HG02763 (cell line): ENCODE data around the gene SUCLG2.

Experiments
- ATAC-seq: cut with Tn5 transposase; IDR thresholded peaks from one replicate; pipeline ENCODE4 v1.9.1; 2021; ENCODE audit warnings: mild to moderate bottlenecking, moderate library complexity; ENCODE audit not compliant: unreplicated experiment

Gene SUCLG2

DNA sequence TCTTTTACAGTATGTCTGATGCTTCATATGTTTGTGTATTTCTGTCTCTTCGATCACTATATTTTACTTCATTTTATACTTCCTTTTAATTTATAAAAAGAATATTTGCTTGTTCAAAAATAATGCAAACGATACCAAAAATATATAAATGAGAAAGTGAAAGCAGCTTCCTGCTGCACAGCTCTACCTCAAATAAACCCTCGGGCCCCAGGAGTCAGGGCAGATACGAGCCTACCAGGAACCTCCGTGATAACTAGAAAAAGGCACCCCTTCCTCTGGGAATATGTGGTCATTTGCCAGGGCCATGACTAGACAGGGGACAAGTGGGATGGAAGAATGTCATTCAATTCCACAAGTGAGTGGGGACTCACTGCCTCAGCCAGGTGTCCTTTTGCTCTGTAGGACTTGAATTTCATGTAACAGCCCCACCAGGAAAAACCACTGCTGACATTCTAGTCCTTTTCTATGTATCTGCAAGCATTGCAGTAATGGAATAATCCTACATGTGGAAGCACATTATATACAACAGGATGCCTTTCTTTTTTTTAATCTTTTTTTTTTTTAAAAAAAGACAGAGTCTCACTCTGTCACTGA lies 133.3 kb downstream of the SUCLG2 start:
- no peak for ATAC-seq

DNA sequence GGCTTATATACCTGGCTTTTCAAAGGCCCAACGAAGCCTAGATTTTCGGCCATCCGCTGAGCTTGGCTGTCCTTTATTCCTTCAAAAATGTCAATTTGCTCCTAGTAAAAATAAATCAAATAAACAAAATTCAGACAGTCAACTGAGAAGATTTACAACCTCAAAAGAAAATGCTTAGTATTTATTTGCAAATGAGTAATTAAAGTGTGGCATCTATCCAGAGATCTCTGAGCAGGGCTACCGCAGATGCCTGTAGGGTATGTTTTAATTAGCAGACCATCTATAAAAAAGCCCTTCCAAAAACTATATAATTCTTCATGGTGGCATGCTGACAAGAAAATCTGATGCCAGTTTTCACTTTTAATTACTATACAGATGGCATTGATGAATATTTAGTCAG lies 136.2 kb downstream of the SUCLG2 start:
- no peak for ATAC-seq

DNA sequence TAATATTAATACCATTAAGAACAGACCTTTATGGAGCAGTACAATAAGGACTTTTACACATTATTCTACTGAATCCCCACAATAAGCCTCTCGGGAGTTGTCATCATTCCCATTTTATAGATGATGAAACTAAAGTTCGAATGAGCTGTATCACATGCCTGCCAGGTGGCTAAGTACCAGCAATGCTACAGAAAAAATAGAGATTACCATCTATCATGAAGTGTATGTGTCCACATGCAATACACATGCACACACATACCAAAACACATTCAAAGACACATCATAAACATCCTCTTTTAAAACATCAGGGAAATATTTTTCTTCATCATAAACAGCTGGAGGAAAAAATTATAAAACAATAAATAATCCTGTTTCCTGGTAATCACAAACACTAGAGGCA lies 136.6 kb downstream of the SUCLG2 start:
- no peak for ATAC-seq

DNA sequence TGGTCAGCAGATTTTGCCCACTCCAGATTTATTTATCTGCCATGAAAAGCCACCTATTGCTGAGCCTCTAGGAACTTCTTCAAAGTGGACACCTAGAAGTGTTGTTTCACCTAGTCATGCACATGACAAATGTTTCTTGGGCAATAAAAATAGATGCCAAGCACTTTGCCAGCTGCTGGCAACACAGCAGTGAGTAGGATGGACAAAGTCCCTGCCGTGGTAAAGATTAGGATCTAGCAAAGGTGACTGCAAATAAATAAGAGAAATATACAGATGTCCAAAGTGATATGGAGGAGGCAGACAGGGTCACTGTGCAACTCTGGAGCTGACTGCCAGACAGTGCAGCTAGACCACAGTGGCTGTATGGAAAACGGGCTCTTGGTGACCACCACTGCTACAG lies 137.9 kb downstream of the SUCLG2 start:
- no peak for ATAC-seq

DNA sequence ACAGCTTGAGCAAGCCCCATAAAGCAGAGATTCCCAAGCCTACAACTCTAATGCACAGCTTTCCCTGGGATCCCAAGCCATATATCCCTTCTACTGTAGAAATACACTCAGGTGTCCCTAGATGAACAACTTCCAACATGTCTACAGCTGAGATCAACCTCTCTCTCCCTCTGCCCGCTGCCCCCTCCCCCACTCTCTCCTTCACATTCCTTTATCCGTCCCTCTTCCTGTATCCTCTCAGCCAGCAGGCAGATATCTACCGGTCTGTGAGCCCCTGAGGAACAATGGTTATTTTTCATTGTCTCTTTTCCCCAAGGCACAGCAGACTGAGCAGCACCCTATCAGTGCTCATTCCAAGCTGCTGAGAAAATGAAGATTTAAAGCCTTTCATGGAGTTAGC lies 138.6 kb downstream of the SUCLG2 start:
- ATAC-seq, result no peak

DNA sequence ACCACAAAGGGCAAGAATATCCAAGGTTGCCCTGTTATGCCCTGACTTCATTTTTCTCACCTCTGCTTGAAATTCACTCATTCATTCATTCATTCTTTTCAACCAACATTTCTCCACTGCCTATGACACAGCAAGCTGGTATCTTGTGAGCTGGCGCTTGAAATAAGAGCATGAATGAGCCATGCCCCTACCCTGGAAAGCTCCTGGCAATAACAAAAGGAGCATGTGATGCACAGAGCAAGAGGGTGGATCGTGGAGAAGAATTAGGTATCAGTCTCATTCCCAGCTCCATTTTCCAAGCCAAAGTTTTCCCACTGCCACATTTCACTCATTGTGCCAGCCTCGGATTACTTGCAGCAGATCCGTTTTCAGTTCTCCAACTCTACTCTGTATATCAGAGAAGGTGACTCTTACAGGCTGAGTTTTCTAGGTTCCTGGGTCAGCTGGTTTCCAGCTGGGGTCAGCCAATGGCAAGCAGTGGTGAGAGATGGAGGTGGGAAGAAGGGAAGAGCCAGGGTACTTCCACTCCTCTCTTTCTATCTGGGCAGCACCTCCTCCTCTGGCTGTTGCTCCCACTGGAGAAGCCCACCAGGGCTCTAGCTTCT lies 144.8 kb downstream of the SUCLG2 start:
- no peak for ATAC-seq

DNA sequence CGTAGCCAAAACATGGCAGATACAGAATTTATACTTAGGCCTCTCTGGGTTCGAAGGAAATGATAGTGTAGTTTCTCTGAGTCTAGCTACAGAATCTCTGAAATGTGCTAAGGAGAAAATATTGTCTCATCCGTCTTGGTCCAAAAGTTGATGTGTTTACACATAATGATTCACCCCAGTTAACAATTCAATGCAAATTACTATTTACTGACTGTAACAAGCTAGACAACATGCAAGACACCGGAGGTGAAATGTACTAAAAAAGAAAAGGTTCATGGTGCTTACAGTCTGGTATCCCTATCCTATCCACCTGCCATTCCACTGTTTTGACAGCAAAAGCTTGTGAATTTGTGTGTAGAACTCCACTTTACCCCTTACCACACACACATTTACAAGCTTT lies 146.8 kb downstream of the SUCLG2 start:
- ATAC-seq, result no peak

DNA sequence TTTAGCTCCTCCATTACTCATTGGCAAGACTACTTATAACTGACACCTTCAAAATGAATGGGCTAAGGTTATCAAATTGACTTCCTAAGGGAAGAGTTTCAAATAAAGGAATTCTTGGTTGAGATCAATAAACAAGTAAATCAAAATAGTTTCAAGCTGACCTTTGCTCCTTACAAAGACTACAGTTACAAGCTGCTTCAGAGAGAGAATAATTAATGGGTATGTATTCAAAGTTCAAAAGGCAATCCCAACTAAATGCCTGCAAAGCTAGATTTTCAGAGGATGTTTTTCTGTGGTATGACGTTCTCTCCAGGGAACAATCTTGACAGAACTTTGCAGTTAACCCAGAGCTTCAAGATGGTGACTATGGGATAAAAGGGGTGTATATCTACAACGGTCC lies 153.7 kb downstream of the SUCLG2 start:
- ATAC-seq, result no peak

DNA sequence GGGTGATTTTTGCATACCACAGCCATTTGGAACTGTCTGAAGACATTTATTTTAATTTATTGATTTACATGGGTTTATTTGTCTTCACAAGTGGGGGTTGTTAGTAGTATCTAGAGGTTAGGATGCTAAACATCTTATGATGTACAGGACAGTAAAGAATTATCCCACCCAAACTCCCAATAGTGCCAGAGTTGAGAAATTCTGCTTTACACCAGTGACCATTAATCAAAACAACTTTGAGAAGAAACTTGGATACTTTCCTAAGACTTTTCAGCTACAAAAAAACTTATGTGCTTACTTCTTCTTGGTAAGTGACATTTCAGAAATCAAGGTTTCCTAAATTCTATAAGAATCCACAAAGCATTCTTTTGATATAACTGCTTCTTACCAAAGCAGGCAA lies 156.7 kb downstream of the SUCLG2 start:
- no peak for ATAC-seq

DNA sequence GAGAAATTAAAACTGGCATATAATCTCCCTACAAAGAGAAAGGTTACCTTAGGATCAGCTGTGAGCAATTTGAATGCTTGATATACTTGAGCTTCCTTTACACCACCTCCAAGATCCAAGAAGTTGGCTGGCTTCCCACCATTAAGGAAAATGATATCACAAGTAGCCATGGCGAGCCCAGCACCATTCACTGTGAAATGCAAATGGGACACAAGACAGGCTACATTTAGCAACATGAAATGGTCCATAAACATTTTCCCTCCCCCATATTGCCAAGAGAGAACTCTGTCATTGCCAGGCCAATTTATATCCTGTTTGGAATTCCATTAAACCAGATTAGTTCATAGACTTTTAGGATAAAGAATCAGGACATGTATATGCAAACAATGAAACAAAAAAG lies 158.7 kb downstream of the SUCLG2 start:
- ATAC-seq, result no peak

DNA sequence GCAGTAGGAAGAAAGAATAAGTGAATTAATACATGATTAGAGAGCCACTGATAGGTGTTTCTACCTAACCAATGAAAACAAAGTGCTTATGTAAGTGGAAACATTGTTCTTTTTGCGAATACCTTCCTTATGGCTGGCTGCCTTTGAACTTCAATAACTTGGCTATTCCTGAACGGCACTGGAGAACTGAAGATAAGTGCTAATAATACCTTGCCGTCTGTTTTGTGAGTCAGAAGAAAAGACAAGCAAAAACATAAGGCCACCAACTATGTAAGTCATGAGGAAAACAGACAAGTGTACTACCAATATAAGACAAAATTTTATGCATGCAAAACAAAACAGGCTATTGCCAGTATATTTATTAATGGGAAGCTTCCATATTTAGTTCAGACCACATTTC lies 160.6 kb downstream of the SUCLG2 start:
- ATAC-seq, result no peak

DNA sequence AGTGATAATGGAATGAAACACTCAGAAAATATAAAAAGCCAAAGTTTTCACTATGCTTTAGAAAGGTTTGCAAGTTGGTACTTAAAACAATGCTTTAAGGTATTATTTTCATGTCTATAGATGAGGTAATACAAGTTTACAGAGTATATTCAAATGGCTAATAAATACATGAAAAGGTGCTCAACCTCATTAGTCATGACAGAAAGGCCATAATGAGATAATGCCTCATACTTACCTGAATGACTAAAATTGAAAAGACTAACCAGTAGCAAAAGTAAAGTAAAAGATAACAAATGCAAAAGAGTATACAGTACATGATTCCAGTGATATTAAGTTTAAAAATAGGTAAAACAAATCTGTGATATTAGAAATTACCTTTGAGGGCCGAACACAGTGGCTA lies 163.8 kb downstream of the SUCLG2 start:
- no peak for ATAC-seq

DNA sequence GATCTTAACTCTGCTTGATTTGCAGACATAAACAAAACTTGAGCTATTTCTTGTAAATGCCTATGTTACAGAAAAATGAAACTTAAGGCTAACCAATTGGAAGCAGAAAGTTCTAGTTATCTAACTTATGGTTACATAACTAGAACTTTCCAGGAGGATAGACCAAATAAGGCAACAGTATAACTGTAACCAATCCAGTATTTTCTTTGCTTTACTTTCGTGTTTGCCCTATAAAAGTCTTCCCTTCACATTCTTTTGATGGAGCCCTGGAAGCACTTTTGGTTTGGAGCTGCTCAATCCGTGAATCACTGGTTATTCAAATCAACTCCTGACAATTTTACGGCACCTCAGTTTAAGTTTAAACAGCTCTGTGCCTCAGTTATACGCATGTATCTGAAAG lies 164.6 kb downstream of the SUCLG2 start:
- no peak for ATAC-seq

DNA sequence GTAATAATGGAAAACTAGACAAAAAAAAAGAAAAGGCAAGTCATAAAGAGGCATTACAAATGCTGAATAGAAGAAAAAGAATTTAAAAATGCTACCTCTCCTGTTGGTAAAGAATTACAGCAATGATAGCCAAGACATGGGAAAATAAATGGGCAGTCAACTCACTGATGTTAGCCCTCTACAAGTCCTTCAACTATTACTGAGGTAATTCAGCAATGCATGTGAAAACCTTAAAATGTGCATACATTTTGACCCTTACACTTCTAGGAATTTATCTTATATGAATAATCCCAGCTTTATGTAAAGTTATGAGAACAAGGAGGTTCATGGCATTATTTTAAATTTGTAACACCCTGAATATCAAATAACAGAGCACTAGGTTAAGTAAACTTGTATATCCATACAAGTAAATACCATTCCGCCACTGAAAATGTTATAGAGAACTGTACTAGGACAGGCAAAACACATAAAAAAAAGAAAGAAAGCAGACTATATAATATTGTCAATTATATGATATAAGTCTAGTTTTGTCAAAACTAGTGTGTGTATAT lies 166.8 kb downstream of the SUCLG2 start:
- ATAC-seq, result no peak

DNA sequence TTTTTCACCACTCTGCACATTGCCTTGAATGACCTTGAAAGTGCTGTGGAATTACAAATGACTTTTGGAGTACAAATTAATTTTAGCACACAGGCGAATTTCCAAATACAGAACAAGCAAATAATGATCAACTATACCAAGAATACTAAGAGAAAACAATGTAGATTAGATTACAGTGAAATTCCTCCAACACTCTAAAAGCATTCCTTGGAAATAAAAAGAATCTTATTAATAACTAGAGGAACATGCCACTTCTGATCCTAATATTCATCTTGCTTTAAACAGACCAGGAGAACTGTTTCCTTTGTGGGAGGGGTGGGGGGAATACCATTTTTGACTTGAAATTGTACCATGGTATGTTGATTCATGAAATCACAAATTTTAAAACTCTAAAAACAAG lies 167.5 kb downstream of the SUCLG2 start:
- ATAC-seq, result no peak

DNA sequence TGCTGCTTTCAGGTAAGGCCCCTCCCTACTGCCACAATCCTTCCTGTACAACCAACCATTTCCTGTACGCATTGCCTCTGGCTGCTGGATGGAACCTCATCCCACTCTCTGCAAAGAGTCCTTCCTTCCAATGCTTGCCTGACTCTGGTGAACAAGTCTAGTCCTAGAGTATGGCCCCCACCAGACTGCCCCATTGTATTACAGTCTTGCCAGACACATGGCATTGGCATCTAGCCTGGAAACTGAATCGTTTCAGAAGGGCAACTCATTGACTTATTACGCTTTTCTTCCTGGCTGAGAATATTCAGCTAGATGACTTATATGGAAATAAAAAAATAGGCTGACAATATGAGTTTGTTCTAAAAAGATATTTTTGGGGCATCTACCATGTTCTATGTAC lies 170.3 kb downstream of the SUCLG2 start:
- no peak for ATAC-seq

DNA sequence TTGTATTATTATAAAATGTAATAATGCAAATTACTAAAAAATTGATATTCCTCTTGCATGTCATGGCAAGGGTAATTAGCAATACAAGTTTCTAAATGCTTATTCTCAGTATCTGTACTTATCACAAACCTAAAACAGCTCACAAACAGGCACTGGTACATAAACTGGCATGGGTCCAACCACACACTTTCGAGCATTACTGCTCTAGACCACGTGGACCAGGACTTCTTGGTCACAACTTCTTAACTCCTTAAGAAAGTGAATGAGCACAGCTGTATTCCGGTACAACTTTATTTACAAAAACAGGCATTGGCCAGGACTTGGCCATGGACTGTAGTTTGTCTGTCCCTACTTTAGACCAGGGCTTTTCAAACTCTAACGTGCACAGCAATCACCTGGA lies 173.3 kb downstream of the SUCLG2 start:
- no peak for ATAC-seq

DNA sequence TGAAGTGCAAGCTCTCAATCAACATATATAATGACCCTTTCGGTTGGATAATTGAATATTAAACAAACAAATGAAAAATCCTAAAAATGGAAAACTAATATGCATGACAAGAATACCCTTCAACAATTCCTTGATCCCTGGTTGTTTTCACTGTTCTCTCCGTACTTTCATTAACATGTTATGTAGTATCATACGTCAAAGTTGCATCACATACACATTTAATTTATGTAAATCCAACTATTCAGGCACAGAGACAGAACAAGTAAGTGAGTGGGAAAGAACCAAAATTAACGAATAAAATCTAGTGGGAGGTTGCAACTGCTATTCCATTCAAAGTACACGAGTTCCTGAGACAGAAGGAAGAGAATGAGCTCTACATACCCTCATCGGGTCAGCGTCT lies 176.0 kb downstream of the SUCLG2 start:
- no peak for ATAC-seq

DNA sequence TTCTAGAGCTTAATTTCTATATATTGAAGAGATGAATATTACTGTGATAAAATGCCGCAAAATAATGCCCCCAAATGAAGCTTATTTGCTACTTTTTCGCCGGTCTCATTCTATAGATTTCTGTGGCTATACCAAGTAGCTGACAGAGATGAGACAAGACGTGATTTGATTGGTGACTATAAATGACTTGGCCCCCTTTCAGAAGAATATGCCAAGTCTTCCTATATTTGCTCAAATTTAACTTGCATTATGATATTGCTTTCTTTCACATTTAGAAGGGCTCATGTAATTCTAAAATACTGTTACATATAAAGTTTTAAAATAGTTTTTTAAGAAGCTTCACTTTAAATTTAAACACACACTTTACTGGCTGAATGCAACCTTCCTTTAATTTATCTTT lies 180.1 kb downstream of the SUCLG2 start:
- no peak for ATAC-seq

DNA sequence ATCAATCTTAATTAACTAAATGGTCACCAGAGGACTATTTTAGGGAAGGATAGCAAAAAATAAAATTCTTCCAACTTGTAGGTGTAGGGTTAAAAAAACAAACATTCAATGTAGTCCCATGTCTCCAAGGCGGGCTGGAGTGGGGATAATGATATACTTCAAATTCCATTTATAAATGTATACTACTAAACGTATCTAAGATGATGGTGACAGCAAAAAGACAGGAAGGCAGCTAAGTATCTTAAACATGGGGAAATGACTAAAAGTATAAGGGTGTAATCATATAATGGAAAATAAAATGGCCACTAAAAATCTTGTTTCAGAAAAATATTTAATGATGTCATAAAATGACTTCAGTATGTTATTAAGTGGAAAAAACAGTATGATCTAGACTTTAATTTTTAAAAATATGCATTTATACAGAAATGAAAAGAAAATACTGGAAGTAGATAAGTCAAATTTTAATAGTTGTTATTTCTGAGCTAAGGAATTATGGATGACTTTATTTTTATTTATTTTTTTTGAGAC lies 181.7 kb downstream of the SUCLG2 start:
- no peak for ATAC-seq

DNA sequence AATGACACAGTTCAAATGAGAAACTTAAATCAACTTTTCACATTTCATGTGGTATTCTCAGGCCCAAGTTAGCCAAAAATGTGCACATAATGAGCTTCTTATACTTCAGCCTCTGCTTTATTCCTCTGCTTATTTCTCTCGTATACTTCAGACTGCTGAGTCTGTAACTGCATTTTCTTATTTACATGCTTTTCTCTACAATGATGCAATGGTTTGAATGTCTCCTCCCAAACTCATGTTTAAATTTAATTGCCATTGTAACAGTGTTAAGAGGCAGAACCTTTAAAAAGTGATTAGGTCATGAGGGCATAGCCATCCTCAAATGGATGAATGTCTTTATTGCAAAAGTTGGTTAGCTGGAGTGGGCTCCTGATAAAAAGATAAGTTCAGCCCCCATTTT lies 184.2 kb downstream of the SUCLG2 start:
- ATAC-seq, result no peak

DNA sequence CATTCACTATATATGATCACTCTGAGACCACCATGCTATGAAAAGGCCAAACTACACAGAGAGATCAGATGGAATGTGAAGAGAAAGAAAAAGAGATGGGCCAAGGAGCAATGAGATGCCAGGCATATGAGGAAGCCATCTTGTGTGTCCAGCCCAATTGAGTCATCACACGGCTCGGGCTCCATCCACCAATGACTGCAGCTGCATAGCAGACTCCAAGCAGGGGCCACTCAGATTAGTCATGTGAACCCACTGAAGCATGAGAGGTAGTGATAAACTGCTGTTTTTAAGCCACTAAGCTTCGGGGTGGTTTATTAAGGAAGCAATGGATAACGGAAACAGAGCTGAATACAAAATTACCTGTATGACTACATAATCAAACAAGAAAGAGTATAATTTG lies 185.9 kb downstream of the SUCLG2 start:
- no peak for ATAC-seq

DNA sequence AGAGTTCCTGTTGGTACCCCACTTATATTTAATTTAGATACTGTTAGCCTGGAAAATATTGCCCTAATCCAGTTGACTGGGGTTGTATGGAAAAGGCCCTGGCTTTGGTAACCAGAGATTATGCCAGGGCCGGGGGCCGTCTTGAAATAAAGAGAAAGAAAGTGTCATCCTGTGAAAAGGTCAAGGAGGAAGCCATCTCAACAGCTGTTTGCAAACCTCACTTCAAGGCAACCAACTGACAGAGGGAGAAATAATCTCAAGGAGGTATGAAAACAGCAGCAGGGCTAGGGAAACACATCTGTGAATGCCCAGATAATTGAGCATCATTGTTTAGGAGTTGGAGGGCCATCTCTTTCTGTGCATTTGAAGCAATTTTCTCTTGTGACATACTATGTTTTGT lies 190.8 kb downstream of the SUCLG2 start:
- ATAC-seq, result no peak
